ENCODE measurements around the gene SLC16A14.
"Not testable (repeated sequence)": the region's sequence is repeated elsewhere in the genome, so short reads cannot be mapped to it uniquely, and the experiment has no call there.

The SLC16A14 gene

GRCh38 chr2:230068651-230069055 lies at the start of gene SLC16A14:
Gene SLC16A14, minus strand, starts transcription at chr2:230068924. Its CDS starts 9,572 bp downstream, at chr2:230059352.
- DNase-seq (ENCODE audit: low spot score): no peak

DNA sequence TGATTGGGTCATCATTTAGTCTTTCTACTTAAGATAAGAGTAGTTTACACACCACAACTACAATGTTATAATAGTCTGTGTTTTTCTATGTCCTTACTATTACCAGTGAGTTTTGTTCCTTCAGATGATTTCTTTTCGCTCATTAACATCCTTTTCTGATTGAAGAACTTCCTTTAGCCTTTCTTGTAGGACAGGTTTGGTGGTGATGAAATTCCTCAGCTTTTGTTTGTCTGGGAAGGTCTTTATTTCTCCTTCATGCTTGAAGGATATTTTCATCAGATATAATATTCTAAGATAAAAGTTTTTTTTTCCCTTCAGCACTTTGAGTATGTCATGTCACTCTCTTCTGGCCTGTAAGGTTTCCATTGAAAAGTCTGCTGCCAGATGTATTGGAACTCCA lies 38.0 kb upstream of the SLC16A14 start:
- no peak for DNase-seq (ENCODE audit: low spot score)

DNA sequence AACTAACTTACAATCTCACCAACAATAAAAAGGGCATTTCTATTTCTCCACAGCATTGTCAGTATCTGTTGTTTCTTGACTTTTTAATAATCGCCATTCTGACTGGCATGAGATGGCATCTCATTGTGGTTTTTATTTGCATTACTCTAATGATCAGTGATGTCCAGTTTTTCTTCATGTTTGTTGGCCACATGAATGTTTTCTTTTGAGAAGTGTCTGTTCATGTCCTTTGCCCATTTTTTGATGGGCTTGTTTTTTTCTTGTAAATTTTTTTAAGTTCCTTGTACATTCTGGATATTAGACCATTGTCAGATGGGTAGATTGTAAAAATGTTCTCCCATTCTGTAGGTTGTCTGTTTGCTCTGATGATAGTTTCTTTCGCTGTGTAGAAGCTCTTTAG lies 33.2 kb upstream of the SLC16A14 start:
- DNase-seq (ENCODE audit: low spot score): not testable (repeated sequence)

GRCh38 chr2:230097841-230098240 lies 29.1 kb upstream of the SLC16A14 start:
- DNase-seq (ENCODE audit: low spot score): no peak

- no peak for DNase-seq (ENCODE audit: low spot score)
Measured at GRCh38 chr2:230097424-230097823, 28.7 kb upstream of the SLC16A14 start.

- no peak for DNase-seq (ENCODE audit: low spot score)
Measured at GRCh38 chr2:230090967-230091366, 22.2 kb upstream of the SLC16A14 start.

- DNase-seq (ENCODE audit: low spot score): no peak
Measured at GRCh38 chr2:230085201-230085600, 16.5 kb upstream of the SLC16A14 start.

DNA sequence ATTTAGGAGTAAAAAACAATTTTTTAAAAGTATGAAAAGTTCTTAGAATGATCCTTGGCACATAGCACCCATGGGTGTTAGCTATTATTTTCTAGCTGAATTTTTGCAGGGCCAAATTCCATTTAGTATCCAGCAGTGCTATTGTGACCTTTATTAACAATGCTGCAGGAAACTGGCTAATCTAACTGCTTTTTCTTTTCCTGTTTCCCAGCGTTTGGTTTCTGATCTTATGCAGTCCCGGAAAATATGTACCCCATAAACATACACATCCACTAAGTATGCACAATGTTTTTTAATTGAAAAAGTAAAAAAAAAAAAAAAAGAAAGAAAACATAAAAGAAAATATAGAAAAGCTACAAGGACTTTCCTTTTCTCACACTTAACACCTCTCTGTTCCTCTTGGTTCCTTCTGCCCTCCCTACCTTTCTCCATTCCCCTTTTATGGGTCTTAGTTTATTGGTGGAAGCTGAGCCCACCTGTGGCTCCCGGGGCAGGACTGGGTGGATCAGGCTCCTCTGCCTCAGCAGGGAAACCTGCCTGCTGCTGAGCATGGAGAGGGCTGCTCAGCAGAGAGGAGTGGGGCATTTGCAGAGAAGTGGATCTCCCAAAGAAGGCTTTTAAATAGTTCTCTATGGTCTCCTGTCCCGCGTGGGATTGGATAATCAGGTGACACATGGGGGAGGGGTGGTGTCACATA lies 9.3 kb upstream of the SLC16A14 start:
- no peak for DNase-seq (ENCODE audit: low spot score)

DNA sequence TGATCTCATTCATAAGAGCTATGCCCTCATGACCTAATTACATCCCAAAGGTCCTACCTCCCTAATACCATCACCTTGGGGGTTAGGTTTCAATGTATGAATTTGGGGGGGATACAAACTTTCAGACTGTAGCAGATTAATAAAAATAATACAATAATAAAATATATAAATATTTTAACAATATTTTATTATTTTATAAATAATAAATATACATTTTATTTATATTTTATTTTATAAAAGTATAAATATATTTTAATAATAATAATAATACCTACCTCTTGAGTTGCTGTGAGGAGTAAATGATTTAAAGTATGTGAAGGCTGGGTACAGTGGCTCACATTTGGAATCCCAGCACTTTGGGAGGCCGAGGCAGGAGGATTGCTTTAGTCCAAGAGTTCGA lies 8.1 kb upstream of the SLC16A14 start:
- DNase-seq (ENCODE audit: low spot score): no peak

GRCh38 chr2:230075988-230076631 lies 7.4 kb upstream of the SLC16A14 start:
- no peak for DNase-seq (ENCODE audit: low spot score)

DNA sequence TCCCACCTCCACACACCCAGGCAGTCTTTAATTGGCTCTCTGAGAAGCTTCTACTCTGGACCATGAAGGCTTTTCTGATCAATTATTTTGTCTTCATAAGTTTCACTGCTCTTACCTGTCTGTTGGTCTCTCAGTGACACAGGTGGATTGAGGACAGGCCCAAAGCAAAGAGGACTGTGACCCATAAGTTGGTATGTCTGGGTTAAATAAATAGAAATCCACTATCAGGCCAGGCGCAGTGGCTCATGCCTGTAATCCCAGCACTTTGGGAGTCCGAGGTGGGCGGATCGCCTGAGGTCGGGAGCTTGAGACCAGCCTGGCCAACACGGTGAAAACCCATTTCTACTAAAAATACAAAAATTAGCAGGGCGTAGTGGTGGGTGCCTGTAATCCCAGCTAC lies 2.7 kb upstream of the SLC16A14 start:
- no peak for DNase-seq (ENCODE audit: low spot score)

DNA sequence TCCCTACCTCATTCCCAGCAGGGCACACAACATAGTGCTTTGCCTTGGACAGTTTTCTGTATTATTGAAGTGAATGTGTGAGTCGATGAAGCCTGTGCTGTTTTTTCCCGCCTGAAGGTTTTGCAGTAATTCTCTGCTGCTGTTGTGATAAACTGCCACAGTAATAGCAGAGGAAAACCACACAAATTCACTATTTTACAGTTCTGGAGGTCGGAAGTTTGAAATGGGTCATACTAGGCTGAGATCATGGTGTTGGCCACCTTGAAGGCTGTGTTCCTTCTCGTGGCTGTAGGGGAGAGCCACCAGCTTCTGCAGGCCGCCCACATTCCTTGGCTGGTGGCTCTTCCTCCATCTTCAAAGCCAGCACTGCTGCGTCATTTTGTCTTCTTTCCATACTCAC lies 678 bp upstream of the SLC16A14 start:
- DNase-seq (ENCODE audit: low spot score): no peak

GRCh38 chr2:230068016-230068650 lies 591 bp downstream of the SLC16A14 start:
- DNase-seq (ENCODE audit: low spot score): peak; percentile 75

DNA sequence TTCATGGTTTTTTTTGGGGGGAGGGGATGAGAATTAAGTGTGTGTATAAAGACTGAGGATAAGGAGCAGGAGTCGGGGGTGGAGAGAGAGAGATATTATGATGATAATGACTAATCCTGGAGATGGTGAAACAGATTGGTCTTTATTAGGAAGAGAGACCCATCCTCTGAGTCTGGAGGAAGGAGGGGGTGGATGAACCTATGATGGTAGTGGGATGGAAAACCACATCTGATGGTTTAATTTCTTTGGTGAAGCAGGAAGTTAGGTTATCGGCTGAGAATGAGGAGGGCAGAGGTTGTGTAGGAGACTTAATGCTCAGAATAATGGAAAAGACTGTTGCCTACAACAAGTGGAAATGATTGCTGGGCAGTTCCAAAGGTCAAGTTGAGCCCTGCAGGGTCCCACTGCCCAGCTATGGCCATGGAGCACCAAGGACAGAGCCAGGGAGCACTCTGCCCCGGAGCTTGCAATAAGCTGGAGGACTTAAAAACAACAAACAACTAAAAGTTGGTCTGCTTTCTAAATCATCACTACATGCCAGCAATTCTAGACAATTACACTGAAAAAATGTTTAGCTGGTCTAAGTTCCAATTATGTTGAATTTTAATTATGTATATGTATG lies 7.9 kb downstream of the SLC16A14 start:
- no peak for DNase-seq (ENCODE audit: low spot score)

GRCh38 chr2:230053753-230054478 lies 14.8 kb downstream of the SLC16A14 start:
- no peak for DNase-seq (ENCODE audit: low spot score)

DNA sequence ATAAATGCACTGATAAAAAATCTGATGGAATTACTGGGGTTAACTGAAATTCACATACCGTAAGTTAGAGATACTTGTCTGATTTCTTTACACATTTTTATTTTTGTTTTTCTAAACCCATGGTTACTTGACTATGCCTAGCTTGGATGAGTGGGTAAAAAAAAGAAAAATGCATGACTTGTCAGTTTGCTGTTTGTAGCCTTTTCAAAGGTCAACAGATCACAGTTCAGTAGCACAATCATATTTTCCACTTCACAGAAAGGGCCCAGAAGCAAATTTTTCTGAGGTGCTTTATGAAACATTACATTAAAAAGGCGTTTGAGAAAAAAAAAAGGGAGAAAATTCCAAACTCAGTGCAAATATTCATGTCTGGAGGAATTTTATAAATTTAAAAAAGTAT lies 16.4 kb downstream of the SLC16A14 start:
- no peak for DNase-seq (ENCODE audit: low spot score)

GRCh38 chr2:230050136-230050535 lies 18.6 kb downstream of the SLC16A14 start:
- no peak for DNase-seq (ENCODE audit: low spot score)

GRCh38 chr2:230048010-230048671 lies 20.6 kb downstream of the SLC16A14 start:
- no peak for DNase-seq (ENCODE audit: low spot score)

DNA sequence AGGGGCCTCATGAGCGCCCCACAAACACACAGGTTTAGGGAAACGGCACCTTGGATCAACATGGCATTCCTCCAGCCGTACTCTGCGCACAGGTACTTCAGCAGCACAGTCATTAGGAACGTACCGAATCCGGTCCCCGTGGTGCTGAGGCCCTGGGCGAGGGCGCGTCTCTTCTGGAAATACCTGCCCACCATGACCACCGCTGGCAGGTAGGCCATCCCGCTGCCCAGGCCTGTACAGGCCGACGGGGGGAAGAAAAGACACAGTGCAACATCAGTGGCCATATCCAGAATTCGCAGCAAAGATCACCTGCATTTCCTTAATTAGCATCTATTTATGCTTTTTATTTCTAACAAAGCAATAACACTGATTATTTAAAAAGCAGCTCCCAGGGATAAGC lies 22.2 kb downstream of the SLC16A14 start:
- DNase-seq (ENCODE audit: low spot score): no peak

DNA sequence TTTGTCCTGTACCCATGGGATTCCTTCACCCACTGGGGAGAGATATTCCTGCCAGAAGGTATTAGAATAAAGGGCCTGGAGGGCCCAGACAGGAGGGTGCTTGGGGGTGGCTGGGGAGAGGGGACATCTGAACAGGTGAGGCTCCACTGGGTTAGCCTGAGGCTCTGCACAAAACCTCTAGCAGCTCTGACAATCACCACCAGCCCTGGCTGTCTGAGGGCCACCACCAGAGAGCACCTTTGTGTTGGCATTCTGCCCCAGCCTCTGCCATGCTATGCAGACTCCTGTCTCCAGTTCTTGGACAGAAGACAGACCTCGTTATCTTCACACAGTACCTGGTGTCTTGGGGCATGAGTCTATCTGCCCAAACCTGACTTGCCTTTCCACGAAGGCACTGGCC lies 25.3 kb downstream of the SLC16A14 start:
- DNase-seq (ENCODE audit: low spot score): no peak

DNA sequence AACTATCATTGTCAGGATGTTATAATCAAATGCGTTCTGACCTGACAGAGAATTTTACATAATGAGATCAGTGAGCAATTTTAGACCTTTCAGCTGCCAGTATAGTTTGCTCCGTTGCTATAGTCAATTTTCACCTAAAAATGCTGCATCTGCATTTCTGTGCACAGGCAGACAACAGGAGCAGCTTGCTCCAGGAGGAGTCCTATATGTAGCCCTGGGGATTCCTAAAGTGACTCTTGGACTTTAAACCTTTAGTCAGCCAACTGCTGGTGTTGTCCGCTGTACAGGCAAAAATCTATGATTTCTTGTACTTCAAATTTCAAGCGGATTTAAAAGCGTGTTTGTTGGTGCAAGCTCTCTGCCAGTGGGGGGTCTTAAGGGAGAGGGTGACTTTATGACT lies 25.7 kb downstream of the SLC16A14 start:
- DNase-seq (ENCODE audit: low spot score): no peak

GRCh38 chr2:230042195-230042594 lies 26.5 kb downstream of the SLC16A14 start:
- no peak for DNase-seq (ENCODE audit: low spot score)
